IMR-90 (cell line): ENCODE measurements around the gene BAIAP2. TPM values are rescaled to one million over a fixed set of nuclear protein-coding genes. Genes with fewer than 3 reads are reported as not detected.

Source experiments
- ATAC-seq: fragments of 200-7000 bp; cut with Tn5 transposase; 2 replicates; pipeline ENCODE4 v1.9.1; 2020; ENCODE audit warnings: low read depth, mild to moderate bottlenecking, moderate library complexity
- BruUV-seq: library from RNA; stranded (reverse); fragments of 400-500 nt; replicated peaks from 2 replicates; lab custom pipeline; 2021; lab: Mats Ljungman, UMichigan
- CTCF ChIA-PET: fragments of 300-600 bp; formaldehyde crosslinking; extraction: SDS; loops from one replicate; lab custom pipeline; 2021; ENCODE audit warnings: antibody characterized with exemption; lab: Yijun Ruan, JAX
- POLR2A ChIA-PET: fragments of 300-600 bp; sonication (Branson Sonifier 250); formaldehyde crosslinking; loops from one replicate; lab custom pipeline; 2022; ENCODE audit warnings: antibody characterized with exemption; ENCODE audit not compliant: unreplicated experiment; lab: Charles Lee
- DNase-seq: peaks from one replicate; pipeline ENCODE4 v3.0.0; 2013
- H2AFZ ChIP-seq: replicated peaks from 2 replicates; pipeline ENCODE3; 2013; ENCODE audit warnings: low read length, mild to moderate bottlenecking; ENCODE audit not compliant: poor library complexity
- H2AK5ac ChIP-seq: 2 replicates; pipeline ENCODE4 v1.6.1; 2013; ENCODE audit warnings: low read depth, low read length, inconsistent platforms
- H2AK9ac ChIP-seq: replicated peaks from 2 replicates; pipeline ENCODE3; 2013; ENCODE audit warnings: mild to moderate bottlenecking, low read depth, low read length, moderate library complexity; ENCODE audit not compliant: poor library complexity
- H2BK120ac ChIP-seq: 2 replicates; pipeline ENCODE4 v1.6.1; 2013; ENCODE audit warnings: low read depth, low read length, inconsistent platforms
- H2BK15ac ChIP-seq: 3 replicates; pipeline ENCODE4 v1.6.1; 2013; ENCODE audit warnings: low read depth, low read length, inconsistent platforms
- H2BK20ac ChIP-seq: 2 replicates; pipeline ENCODE4 v1.6.1; 2013; ENCODE audit warnings: low read depth, mild to moderate bottlenecking, inconsistent platforms, low read length, moderate library complexity
- H2BK5ac ChIP-seq: 2 replicates; pipeline ENCODE4 v1.6.1; 2013; ENCODE audit warnings: mild to moderate bottlenecking, low read depth, low read length, inconsistent platforms; ENCODE audit not compliant: poor library complexity, severe bottlenecking
- H3K14ac ChIP-seq: replicated peaks from 2 replicates; pipeline ENCODE4 v1.6.1; 2013; ENCODE audit warnings: low read depth, low read length, inconsistent platforms
- H3K18ac ChIP-seq: 2 replicates; pipeline ENCODE4 v1.6.1; 2013; ENCODE audit warnings: low read depth, low read length, control low read depth
- H3K23ac ChIP-seq: 2 replicates; pipeline ENCODE4 v1.6.1; 2013; ENCODE audit warnings: low read depth, low read length, inconsistent platforms
- H3K27ac ChIP-seq: 2 replicates; pipeline ENCODE4 v1.5.1; 2013; ENCODE audit warnings: mild to moderate bottlenecking, control low read depth, low read length; ENCODE audit not compliant: insufficient read depth
- H3K27me3 ChIP-seq: 2 replicates; pipeline ENCODE4 v1.6.1; 2013; ENCODE audit warnings: low read length; ENCODE audit not compliant: control insufficient read depth, insufficient read depth
- H3K36me3 ChIP-seq: 2 replicates; pipeline ENCODE4 v1.6.1; 2013; ENCODE audit warnings: low read length, mixed read lengths; ENCODE audit not compliant: control insufficient read depth, insufficient read depth
- H3K4ac ChIP-seq: 2 replicates; pipeline ENCODE4 v1.6.1; 2013; ENCODE audit warnings: low read depth, low read length, inconsistent platforms
- H3K4me1 ChIP-seq: 2 replicates; pipeline ENCODE4 v1.6.1; 2013; ENCODE audit warnings: low read length, mixed read lengths; ENCODE audit not compliant: control insufficient read depth, insufficient read depth
- H3K4me2 ChIP-seq: 2 replicates; pipeline ENCODE4 v1.6.1; 2013; ENCODE audit warnings: low read depth, mild to moderate bottlenecking, control low read depth, low read length, moderate library complexity
- H3K4me3 ChIP-seq: 2 replicates; pipeline ENCODE4 v1.5.1; 2013; ENCODE audit warnings: low read depth, mild to moderate bottlenecking, control low read depth, low read length, moderate library complexity; ENCODE audit not compliant: insufficient read depth
- H3K56ac ChIP-seq: 2 replicates; pipeline ENCODE4 v1.6.1; 2013; ENCODE audit warnings: low read length, inconsistent platforms; ENCODE audit not compliant: insufficient read depth; ENCODE audit errors: extremely low read depth
- H3K79me1 ChIP-seq, 2 experiments: 2 replicates each; pipeline ENCODE4 v1.6.1; 2013; ENCODE audit warnings: low read length in 2 of 2, inconsistent platforms in 1 of 2, low read depth in 1 of 2
- H3K9ac ChIP-seq: 2 replicates; pipeline ENCODE4 v1.6.1; 2013; ENCODE audit warnings: low read depth, low read length, control low read depth
- H3K9me1 ChIP-seq: 2 replicates; pipeline ENCODE4 v1.6.1; 2013; ENCODE audit warnings: low read length, inconsistent platforms; ENCODE audit not compliant: insufficient read depth
- H3K9me3 ChIP-seq: 2 replicates; pipeline ENCODE4 v1.6.1; 2013; ENCODE audit warnings: low read length; ENCODE audit not compliant: control insufficient read depth, insufficient read depth
- H4K20me1 ChIP-seq: 2 replicates; pipeline ENCODE4 v1.6.1; 2013; ENCODE audit warnings: low read length, inconsistent platforms; ENCODE audit not compliant: insufficient read depth
- H4K5ac ChIP-seq: 2 replicates; pipeline ENCODE4 v1.6.1; 2013; ENCODE audit warnings: mild to moderate bottlenecking, low read depth, low read length, control low read depth
- H4K8ac ChIP-seq, 2 experiments: 2 replicates each; pipeline ENCODE4 v1.6.1; 2013; ENCODE audit warnings: low read depth in 2 of 2, low read length in 2 of 2, control low read depth in 1 of 2, inconsistent platforms in 1 of 2
- H4K91ac ChIP-seq: 2 replicates; pipeline ENCODE4 v1.6.1; 2013; ENCODE audit warnings: low read depth, low read length, inconsistent platforms; ENCODE audit not compliant: insufficient read depth
- MAFK ChIP-seq: IDR thresholded peaks from 2 replicates; pipeline ENCODE4 v1.6.1; 2012; ENCODE audit warnings: low read depth, low read length, improper control_type of control experiment
- RCOR1 ChIP-seq: IDR thresholded peaks from 2 replicates; pipeline ENCODE4 v1.6.1; 2012; ENCODE audit warnings: mild to moderate bottlenecking, low read length, improper control_type of control experiment; ENCODE audit not compliant: insufficient replicate concordance
- RFX5 ChIP-seq: IDR thresholded peaks from 2 replicates; pipeline ENCODE4 v1.8.0; 2012; ENCODE audit warnings: low read depth, mild to moderate bottlenecking, low read length, moderate library complexity
- SMC3 ChIP-seq: fragments of 150-350 bp; IDR thresholded peaks from 2 replicates; pipeline ENCODE4 v1.6.1; 2016; ENCODE audit warnings: low read depth, mild to moderate bottlenecking, antibody characterized with exemption, low read length, moderate library complexity
- USF2 ChIP-seq: fragments of 150-350 bp; IDR thresholded peaks from 2 replicates; pipeline ENCODE4 v1.6.1; 2017; ENCODE audit warnings: mild to moderate bottlenecking, antibody characterized with exemption, low read length, low read depth
- WGBS, 2 experiments: methylation state at CpG; one replicate each; pipeline versions ENCODE4 v1.1.5 to v1.1.7; 2013; ENCODE audit warnings: missing lambda C conversion rate in 2 of 2; ENCODE audit not compliant: insufficient read length in 1 of 2; ENCODE audit errors: extremely low coverage in 2 of 2; 5-methylcytosine and 5-hydroxymethylcytosine counted together
- dilution Hi-C: fragments of 300-500 bp; cut with HindIII; formaldehyde crosslinking; loops from one replicate; pipeline ENCODE4 v1.14.3; 2018; ENCODE audit warnings: low sequenced_read_pairs; ENCODE audit not compliant: unreplicated experiment
- in situ Hi-C: fragments of 300-500 bp; cut with MboI; formaldehyde crosslinking; loops from 3 replicates; pipeline ENCODE4 v1.14.3; 2019; ENCODE audit warnings: low sequenced_read_pairs, inconsistent platforms, mixed read lengths
- intact Hi-C: fragments of 100-400 bp; cut with micrococcal nuclease; formaldehyde crosslinking; loops from 2 replicates; pipeline ENCODE4 v1.10.0; 2022
- polyA plus RNA-seq, 3 experiments: library from polyadenylated mRNA; depleted of rRNA; stranded (reverse); fragments of >200 nt; gene quantifications; 2 replicates each; pipeline ENCODE4 v1.2.3, GENCODE V29; 2012; ENCODE audit warnings: low replicate concordance in 1 of 3
- total RNA-seq: library from RNA; depleted of rRNA; stranded (reverse); fragments of >200 nt; gene quantifications from 2 replicates; pipeline ENCODE4 v1.2.3, GENCODE V29; 2012
- TF ChIP-seq, protein P1 (sequence below): fragments of 150-350 bp; IDR thresholded peaks from 2 replicates; pipeline ENCODE4 v1.6.1; 2016; ENCODE audit warnings: low read depth, mild to moderate bottlenecking, low read length, moderate library complexity, borderline replicate concordance
- TF ChIP-seq, protein P2 (sequence below): conservative IDR thresholded peaks from 2 replicates; pipeline ENCODE4 v1.5.1; 2012; ENCODE audit warnings: mild to moderate bottlenecking, low read depth, low read length, improper control_type of control experiment

Gene BAIAP2
- total and polyA plus RNA-seq, 2 of the 4 experiments (the other 2 are of a cell fraction) = 18.3 to 32.6 TPM

- BruUV-seq = no TSS peak
- ATAC-seq = no peak
- H3K4me2 ChIP-seq = no peak overlapping the region
- DNase-seq = no peak
- no peaks in the 10 kb centered on the region for H3K36me3 ChIP-seq
- intact Hi-C loops = no loop called here
- no peak overlapping the region for H4K5ac ChIP-seq
- H2BK20ac ChIP-seq = no peak overlapping the region
- H3K14ac ChIP-seq = no peak overlapping the region
- POLR2A ChIA-PET = no interaction called here
- H3K79me1 ChIP-seq = no peaks in the 10 kb centered on the region
- no peak overlapping the region for H2BK5ac ChIP-seq
- no peaks in the 10 kb centered on the region for H4K20me1 ChIP-seq
- no peak overlapping the region for H3K9ac ChIP-seq
- H3K9me3 ChIP-seq = no peaks in the 10 kb centered on the region
- dilution Hi-C loops = no loop called here
- H4K91ac ChIP-seq = no peak overlapping the region
- WGBS, 2 experiments = 100% methylated on average over 4 of the region's 24 CpGs; no CpG with 5 or more reads in 1 of the 2 experiments
- no peak overlapping the region for H2AFZ ChIP-seq
- no peak overlapping the region for H2BK120ac ChIP-seq
- H4K8ac ChIP-seq = no peak overlapping the region
- H2AK9ac ChIP-seq = no peak overlapping the region
- H3K4me1 ChIP-seq = peaks cover 9% of the 10 kb centered on the region
- in situ Hi-C loops = no loop called here
- no peak overlapping the region for H2AK5ac ChIP-seq
- H3K9me1 ChIP-seq = 0 out of 2 replicates have a peak, but pooled peaks cover 3% of the 10 kb centered on the region
- no peak overlapping the region for H3K56ac ChIP-seq
- H2BK15ac ChIP-seq = no peak overlapping the region
- H3K4me3 ChIP-seq = no peak overlapping the region
- no peak overlapping the region for H3K4ac ChIP-seq
- CTCF ChIA-PET = interaction anchor here (0.9 kb wide), 1 partner anchor 77 kb away, joined by 3 read pairs; no protein-coding TSS in a partner anchor
- TF ChIP-seq USF2 (no peak), MAFK (no peak), RFX5 (no peak), RCOR1 (no peak), SMC3 (no peak)
- TF ChIP-seq, protein P1, sequence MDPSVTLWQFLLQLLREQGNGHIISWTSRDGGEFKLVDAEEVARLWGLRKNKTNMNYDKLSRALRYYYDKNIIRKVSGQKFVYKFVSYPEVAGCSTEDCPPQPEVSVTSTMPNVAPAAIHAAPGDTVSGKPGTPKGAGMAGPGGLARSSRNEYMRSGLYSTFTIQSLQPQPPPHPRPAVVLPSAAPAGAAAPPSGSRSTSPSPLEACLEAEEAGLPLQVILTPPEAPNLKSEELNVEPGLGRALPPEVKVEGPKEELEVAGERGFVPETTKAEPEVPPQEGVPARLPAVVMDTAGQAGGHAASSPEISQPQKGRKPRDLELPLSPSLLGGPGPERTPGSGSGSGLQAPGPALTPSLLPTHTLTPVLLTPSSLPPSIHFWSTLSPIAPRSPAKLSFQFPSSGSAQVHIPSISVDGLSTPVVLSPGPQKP = no peak
- TF ChIP-seq, protein P2, sequence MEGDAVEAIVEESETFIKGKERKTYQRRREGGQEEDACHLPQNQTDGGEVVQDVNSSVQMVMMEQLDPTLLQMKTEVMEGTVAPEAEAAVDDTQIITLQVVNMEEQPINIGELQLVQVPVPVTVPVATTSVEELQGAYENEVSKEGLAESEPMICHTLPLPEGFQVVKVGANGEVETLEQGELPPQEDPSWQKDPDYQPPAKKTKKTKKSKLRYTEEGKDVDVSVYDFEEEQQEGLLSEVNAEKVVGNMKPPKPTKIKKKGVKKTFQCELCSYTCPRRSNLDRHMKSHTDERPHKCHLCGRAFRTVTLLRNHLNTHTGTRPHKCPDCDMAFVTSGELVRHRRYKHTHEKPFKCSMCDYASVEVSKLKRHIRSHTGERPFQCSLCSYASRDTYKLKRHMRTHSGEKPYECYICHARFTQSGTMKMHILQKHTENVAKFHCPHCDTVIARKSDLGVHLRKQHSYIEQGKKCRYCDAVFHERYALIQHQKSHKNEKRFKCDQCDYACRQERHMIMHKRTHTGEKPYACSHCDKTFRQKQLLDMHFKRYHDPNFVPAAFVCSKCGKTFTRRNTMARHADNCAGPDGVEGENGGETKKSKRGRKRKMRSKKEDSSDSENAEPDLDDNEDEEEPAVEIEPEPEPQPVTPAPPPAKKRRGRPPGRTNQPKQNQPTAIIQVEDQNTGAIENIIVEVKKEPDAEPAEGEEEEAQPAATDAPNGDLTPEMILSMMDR = no peak
- H3K23ac ChIP-seq = no peak overlapping the region
- no peaks in the 10 kb centered on the region for H3K27me3 ChIP-seq
- no peak overlapping the region for H3K18ac ChIP-seq
- no peak overlapping the region for H3K27ac ChIP-seq
Measured at GRCh38 chr17:81019563-81020442, 15.1 kb upstream of the BAIAP2 start.
